ENCODE measurements around the gene MIS12.

The MIS12 gene

GRCh38 chr17:5486206-5487124, at the start of gene MIS12:
MIS12 (plus strand) TSS chr17:5486566; CDS start chr17:5488863, 2,297 bp downstream.
- DNase-seq (ENCODE audit: low spot score), result peak; percentile 100
- H3K27ac ChIP-seq, result peak within 1 kb of the TSS; percentile 98
- no peak for TF ChIP-seq CTCF (IDR thresholded peaks at IDR 0.05)
- peak within 1 kb of the TSS; percentile 84 for H3K4me3 ChIP-seq

GRCh38 chr17:5437721-5438317, 48.5 kb upstream of the MIS12 start:
- H3K4me3 ChIP-seq, result peak overlapping the region; percentile 85
- no peak overlapping the region for H3K27ac ChIP-seq
- TF ChIP-seq CTCF (IDR thresholded peaks at IDR 0.05), result no peak
- no peak for DNase-seq (ENCODE audit: low spot score)

- TF ChIP-seq CTCF (IDR thresholded peaks at IDR 0.05), result peak; percentile 100
- Histone ChIP-seq H3K4me3 (peak within 1 kb of the TSS; percentile 85), H3K27ac (peak within 1 kb of the TSS; percentile 62 to 75)
- DNase-seq (ENCODE audit: low spot score), result peak; percentile 91
These were observed 47.5 kb upstream of the MIS12 start, which contains the start of gene C1QBP for GRCh38 chr17:5438716-5439445. C1QBP (minus strand) TSS chr17:5439155; CDS start chr17:5439073, 82 bp downstream.

- DNase-seq (ENCODE audit: low spot score), result no peak
- Histone ChIP-seq H3K27ac (peak overlapping the region; percentile 62 to 75), H3K4me3 (peak overlapping the region; percentile 85)
- no peak for TF ChIP-seq CTCF (IDR thresholded peaks at IDR 0.05)
These were observed 47.0 kb upstream of the MIS12 start for GRCh38 chr17:5439446-5439764.

- TF ChIP-seq CTCF (IDR thresholded peaks at IDR 0.05), result no peak
- Histone ChIP-seq H3K4me3 (no peak overlapping the region), H3K27ac (no peak overlapping the region)
- no peak for DNase-seq (ENCODE audit: low spot score)
These were observed 42.6 kb upstream of the MIS12 start for GRCh38 chr17:5443728-5444127.

- Histone ChIP-seq H3K4me3 (no peak overlapping the region), H3K27ac (no peak overlapping the region)
- no peak for DNase-seq (ENCODE audit: low spot score)
- TF ChIP-seq CTCF (IDR thresholded peaks at IDR 0.05), result no peak
These were observed 42.2 kb upstream of the MIS12 start for GRCh38 chr17:5444209-5444608.
